Neural cell (in vitro differentiated cells): ENCODE measurements around the gene C16orf89.

Experiments used
- EP300 ChIP-seq: fragments of 450-650 bp; conservative IDR thresholded peaks from 2 replicates; pipeline ENCODE4 v1.6.1; 2014; ENCODE audit warnings: antibody characterized with exemption, mild to moderate bottlenecking, moderate library complexity; ENCODE audit not compliant: poor library complexity, severe bottlenecking
- EZH2 ChIP-seq: fragments of 200-600, 300-800 bp; shearing (Covaris generic), sonication (generic); IDR thresholded peaks from 2 replicates; pipeline ENCODE4 v1.6.1; 2014; ENCODE audit warnings: antibody characterized with exemption, low read length, borderline replicate concordance, mild to moderate bottlenecking; ENCODE audit not compliant: insufficient read depth, poor library complexity, severe bottlenecking
- MXI1 ChIP-seq: fragments of 450-650 bp; conservative IDR thresholded peaks from 2 replicates; pipeline ENCODE4 v1.6.1; 2014; ENCODE audit warnings: antibody characterized with exemption, mild to moderate bottlenecking; ENCODE audit not compliant: poor library complexity, severe bottlenecking
- TAF1 ChIP-seq: IDR thresholded peaks from 2 replicates; pipeline ENCODE4 v1.6.1; 2012; ENCODE audit warnings: low read depth
- TF ChIP-seq, protein P1 (sequence below): fragments of 450-650 bp; IDR thresholded peaks from 2 replicates; pipeline ENCODE4 v1.5.1; 2014; ENCODE audit warnings: antibody characterized with exemption, mild to moderate bottlenecking, moderate library complexity; ENCODE audit not compliant: poor library complexity, severe bottlenecking

DNA sequence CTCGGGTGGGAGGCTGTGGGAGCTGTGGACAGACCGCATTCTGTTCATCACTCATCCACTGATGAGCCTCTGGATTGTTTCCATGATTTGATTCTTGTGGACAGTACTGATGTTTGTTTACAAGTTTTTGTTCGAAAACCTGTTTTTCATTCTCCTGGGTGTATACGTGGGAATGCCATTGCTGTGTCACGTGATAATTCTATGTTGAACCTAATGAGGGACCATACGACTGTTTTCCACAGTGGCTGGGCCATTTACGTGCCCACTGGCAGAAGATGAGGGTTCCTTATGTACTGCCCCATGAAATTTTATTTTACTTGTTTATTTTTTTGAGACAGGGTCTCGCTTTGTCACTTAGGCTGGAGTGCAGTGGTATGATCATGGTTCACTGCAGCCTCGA, 3.3 kb upstream of the C16orf89 start:
- TF ChIP-seq, protein P1, sequence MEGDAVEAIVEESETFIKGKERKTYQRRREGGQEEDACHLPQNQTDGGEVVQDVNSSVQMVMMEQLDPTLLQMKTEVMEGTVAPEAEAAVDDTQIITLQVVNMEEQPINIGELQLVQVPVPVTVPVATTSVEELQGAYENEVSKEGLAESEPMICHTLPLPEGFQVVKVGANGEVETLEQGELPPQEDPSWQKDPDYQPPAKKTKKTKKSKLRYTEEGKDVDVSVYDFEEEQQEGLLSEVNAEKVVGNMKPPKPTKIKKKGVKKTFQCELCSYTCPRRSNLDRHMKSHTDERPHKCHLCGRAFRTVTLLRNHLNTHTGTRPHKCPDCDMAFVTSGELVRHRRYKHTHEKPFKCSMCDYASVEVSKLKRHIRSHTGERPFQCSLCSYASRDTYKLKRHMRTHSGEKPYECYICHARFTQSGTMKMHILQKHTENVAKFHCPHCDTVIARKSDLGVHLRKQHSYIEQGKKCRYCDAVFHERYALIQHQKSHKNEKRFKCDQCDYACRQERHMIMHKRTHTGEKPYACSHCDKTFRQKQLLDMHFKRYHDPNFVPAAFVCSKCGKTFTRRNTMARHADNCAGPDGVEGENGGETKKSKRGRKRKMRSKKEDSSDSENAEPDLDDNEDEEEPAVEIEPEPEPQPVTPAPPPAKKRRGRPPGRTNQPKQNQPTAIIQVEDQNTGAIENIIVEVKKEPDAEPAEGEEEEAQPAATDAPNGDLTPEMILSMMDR = no peak
- TF ChIP-seq EZH2 (no peak), TAF1 (no peak), EP300 (no peak), MXI1 (no peak)
